Mesendoderm (in vitro differentiated cells): ENCODE data around the gene NISCH.

ENCODE experiments used
- DNase-seq: peaks from one replicate; pipeline ENCODE4 v3.0.0; 2013
- H2AK5ac ChIP-seq: 2 replicates; pipeline ENCODE4 v1.6.1; 2013; ENCODE audit warnings: low read length, inconsistent platforms
- H2BK120ac ChIP-seq: 2 replicates; pipeline ENCODE4 v1.6.1; 2013; ENCODE audit warnings: low read depth, mild to moderate bottlenecking, low read length, moderate library complexity, mixed read lengths
- H2BK15ac ChIP-seq: replicated peaks from 2 replicates; pipeline ENCODE4 v1.6.1; 2013; ENCODE audit warnings: low read depth, mild to moderate bottlenecking, moderate library complexity
- H2BK5ac ChIP-seq: 2 replicates; pipeline ENCODE4 v1.6.1; 2013; ENCODE audit warnings: low read length, inconsistent platforms
- H3K18ac ChIP-seq: 2 replicates; pipeline ENCODE4 v1.6.1; 2013; ENCODE audit warnings: mild to moderate bottlenecking, low read length, mixed read lengths
- H3K23ac ChIP-seq: one replicate; pipeline ENCODE4 v1.6.1; 2013; ENCODE audit warnings: low read length
- H3K27ac ChIP-seq: 2 replicates; pipeline ENCODE4 v1.5.1; 2013; ENCODE audit warnings: low read depth, mild to moderate bottlenecking, inconsistent platforms, low read length, moderate library complexity
- H3K27me3 ChIP-seq: 2 replicates; pipeline ENCODE4 v1.6.1; 2013; ENCODE audit warnings: low read length, control low read depth, mild to moderate bottlenecking, inconsistent platforms; ENCODE audit not compliant: insufficient read depth, poor library complexity
- H3K36me3 ChIP-seq: 2 replicates; pipeline ENCODE4 v1.6.1; 2013; ENCODE audit warnings: low read length, inconsistent platforms; ENCODE audit not compliant: control insufficient read depth, insufficient read depth
- H3K4ac ChIP-seq: one replicate; pipeline ENCODE4 v1.6.1; 2013; ENCODE audit warnings: low read depth, mild to moderate bottlenecking, low read length, moderate library complexity
- H3K4me1 ChIP-seq: 2 replicates; pipeline ENCODE4 v1.6.1; 2013; ENCODE audit warnings: low read depth, low read length, inconsistent platforms; ENCODE audit not compliant: control insufficient read depth
- H3K4me2 ChIP-seq: 2 replicates; pipeline ENCODE4 v1.6.1; 2013; ENCODE audit warnings: low read length
- H3K4me3 ChIP-seq: 2 replicates; pipeline ENCODE4 v1.5.1; 2013; ENCODE audit warnings: mild to moderate bottlenecking, low read length
- H3K56ac ChIP-seq: one replicate; pipeline ENCODE4 v1.6.1; 2013; ENCODE audit warnings: low read length
- H3K79me1 ChIP-seq: 2 replicates; pipeline ENCODE4 v1.6.1; 2013; ENCODE audit warnings: low read length, inconsistent platforms
- H3K79me2 ChIP-seq: 2 replicates; pipeline ENCODE4 v1.6.1; 2013; ENCODE audit warnings: mild to moderate bottlenecking, low read length; ENCODE audit not compliant: control insufficient read depth, insufficient read depth
- H3K9ac ChIP-seq: 2 replicates; pipeline ENCODE4 v1.6.1; 2013; ENCODE audit warnings: low read length, inconsistent platforms
- H4K5ac ChIP-seq: one replicate; pipeline ENCODE4 v1.6.1; 2013; ENCODE audit warnings: low read length
- H4K8ac ChIP-seq: one replicate; pipeline ENCODE4 v1.6.1; 2013; ENCODE audit warnings: low read depth, mild to moderate bottlenecking, control low read depth, low read length, moderate library complexity
- WGBS: extraction: QIAGEN DNeasy Blood & Tissue Kit; methylation state at CpG from one replicate; pipeline ENCODE4 v1.1.7; 2013; ENCODE audit warnings: low lambda C conversion rate, missing lambda C conversion rate; ENCODE audit not compliant: insufficient coverage; ENCODE audit errors: extremely low coverage; 5-methylcytosine and 5-hydroxymethylcytosine counted together

NISCH gene

DNA sequence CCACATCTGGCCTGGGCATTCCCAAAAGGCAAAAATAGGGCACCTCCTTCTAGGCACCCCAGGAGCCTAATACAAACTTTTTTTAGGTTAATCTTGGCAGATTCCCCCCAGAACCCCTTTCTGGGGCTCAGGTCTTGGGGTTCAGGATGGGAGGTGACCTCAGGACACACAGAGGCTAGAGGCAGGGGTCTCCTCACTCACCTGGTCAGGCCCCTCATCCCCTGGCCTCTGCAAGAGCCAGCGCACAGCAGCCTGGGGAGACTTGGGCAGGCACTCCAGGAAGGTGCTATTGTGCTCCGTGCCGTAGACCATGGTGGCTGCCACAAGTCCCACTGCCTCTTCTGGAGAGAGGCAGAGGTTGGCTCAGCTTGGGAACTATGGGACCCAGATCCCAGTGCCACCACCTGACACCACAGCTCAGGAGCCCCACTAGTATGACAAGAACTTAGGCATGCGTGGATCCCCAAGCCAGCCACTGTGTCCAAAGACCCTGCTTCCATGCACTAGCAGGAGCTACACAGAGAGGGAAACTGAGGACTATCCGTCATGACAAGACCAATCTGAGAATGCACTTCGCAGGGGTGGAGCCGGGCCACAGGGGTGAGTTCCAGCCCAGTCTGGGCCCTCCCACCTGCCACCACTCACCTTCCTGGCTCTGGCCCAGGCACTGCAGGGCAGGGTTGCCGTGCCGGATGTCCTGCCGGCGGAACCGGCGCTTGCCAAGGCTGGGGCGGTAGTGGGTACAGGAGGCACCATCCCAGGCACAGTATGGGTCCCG, 17.9 kb upstream of the NISCH start:
- Histone ChIP-seq H3K27ac (no peak overlapping the region), H2AK5ac (no peak overlapping the region), H3K56ac (no peak overlapping the region), H3K4me1 (no peaks in the 10 kb centered on the region), H2BK15ac (no peak overlapping the region), H3K18ac (no peak overlapping the region), H3K23ac (no peak overlapping the region), H2BK5ac (no peak overlapping the region), H3K36me3 (no peaks in the 10 kb centered on the region), H3K27me3 (no peaks in the 10 kb centered on the region), H4K8ac (no peak overlapping the region), H3K79me2 (no peaks in the 10 kb centered on the region), H3K4ac (no peak overlapping the region), H3K4me2 (no peak overlapping the region), H3K79me1 (no peaks in the 10 kb centered on the region), H3K4me3 (no peak overlapping the region), H3K9ac (no peak overlapping the region), H2BK120ac (no peak overlapping the region), H4K5ac (no peak overlapping the region)
- no peak for DNase-seq
- no CpG with 5 or more reads among the region's 15 CpGs for WGBS

DNA sequence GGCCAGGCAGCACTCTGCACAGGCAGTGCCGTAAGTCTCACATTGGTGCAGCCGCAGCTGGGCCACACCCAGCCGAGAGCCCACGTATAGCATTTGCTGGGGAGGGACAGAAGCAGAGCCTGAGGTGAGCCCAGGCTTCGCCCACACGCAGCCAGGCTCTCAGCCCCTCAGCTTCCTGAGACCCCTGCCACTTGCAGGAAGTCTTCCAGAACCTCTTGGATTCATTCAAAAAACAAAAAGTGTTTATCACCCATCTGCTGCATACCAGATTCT, 17.4 kb upstream of the NISCH start:
- Histone ChIP-seq H3K23ac (no peak overlapping the region), H4K5ac (no peak overlapping the region), H2BK120ac (no peak overlapping the region), H4K8ac (no peak overlapping the region), H3K56ac (no peak overlapping the region), H2AK5ac (no peak overlapping the region), H3K9ac (no peak overlapping the region), H3K4me1 (no peaks in the 10 kb centered on the region), H3K18ac (no peak overlapping the region), H3K4me2 (no peak overlapping the region), H2BK15ac (no peak overlapping the region), H2BK5ac (no peak overlapping the region), H3K79me1 (no peaks in the 10 kb centered on the region), H3K4ac (no peak overlapping the region), H3K79me2 (no peaks in the 10 kb centered on the region), H3K27me3 (no peaks in the 10 kb centered on the region), H3K27ac (no peak overlapping the region), H3K4me3 (no peak overlapping the region), H3K36me3 (no peaks in the 10 kb centered on the region)
- WGBS = no CpG with 5 or more reads among the region's 6 CpGs
- no peak for DNase-seq

DNA sequence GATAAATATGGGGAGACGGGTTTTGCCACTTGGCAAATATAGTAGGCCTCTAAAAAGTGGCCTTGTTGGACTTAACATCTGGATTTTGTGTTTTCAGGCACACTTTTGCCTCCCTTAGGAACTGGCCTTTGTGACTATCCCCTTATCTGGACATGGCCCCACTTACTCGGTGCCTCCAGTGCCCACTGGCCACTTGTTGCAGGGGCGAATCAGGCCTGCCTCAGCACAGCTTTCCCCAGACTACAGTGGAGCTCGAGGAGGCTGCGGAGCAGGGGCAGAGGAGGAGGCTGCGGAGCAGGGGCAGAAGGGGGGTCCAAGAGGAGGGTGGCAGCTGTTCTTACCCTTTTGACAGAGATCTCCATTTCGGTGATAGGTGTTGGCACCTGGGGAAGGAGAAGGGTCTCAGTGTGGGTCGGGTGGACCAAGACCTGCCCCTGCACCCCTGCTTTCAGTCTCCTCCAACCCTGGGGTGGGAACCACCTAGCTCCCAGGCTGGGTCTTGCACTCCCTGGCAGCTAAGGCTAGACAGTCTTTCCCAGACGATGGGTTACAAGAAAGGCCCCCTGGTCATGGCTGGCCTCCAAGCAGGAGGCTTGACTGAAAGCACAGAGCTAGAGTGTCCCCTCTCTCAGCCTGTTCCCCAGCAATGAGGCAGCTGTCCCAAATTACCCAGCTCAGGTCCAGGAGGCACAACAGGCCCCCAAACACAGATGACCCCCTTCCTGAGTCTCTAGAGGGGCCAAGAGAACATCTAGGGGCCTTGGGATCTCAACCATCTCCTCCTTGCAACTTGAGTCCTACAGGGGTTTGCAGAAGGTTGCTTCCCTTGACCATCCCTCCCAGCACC, 16.6 kb upstream of the NISCH start:
- Histone ChIP-seq H3K9ac (no peak overlapping the region), H3K79me1 (no peaks in the 10 kb centered on the region), H3K23ac (no peak overlapping the region), H3K27me3 (no peaks in the 10 kb centered on the region), H3K79me2 (no peaks in the 10 kb centered on the region), H2BK5ac (no peak overlapping the region), H3K4me2 (no peak overlapping the region), H3K4ac (no peak overlapping the region), H2AK5ac (no peak overlapping the region), H3K36me3 (no peaks in the 10 kb centered on the region), H2BK15ac (no peak overlapping the region), H4K5ac (no peak overlapping the region), H4K8ac (no peak overlapping the region), H3K56ac (no peak overlapping the region), H2BK120ac (no peak overlapping the region), H3K4me3 (no peak overlapping the region), H3K27ac (no peak overlapping the region), H3K4me1 (no peaks in the 10 kb centered on the region), H3K18ac (no peak overlapping the region)
- no CpG with 5 or more reads among the region's 9 CpGs for WGBS
- DNase-seq = no peak

DNA sequence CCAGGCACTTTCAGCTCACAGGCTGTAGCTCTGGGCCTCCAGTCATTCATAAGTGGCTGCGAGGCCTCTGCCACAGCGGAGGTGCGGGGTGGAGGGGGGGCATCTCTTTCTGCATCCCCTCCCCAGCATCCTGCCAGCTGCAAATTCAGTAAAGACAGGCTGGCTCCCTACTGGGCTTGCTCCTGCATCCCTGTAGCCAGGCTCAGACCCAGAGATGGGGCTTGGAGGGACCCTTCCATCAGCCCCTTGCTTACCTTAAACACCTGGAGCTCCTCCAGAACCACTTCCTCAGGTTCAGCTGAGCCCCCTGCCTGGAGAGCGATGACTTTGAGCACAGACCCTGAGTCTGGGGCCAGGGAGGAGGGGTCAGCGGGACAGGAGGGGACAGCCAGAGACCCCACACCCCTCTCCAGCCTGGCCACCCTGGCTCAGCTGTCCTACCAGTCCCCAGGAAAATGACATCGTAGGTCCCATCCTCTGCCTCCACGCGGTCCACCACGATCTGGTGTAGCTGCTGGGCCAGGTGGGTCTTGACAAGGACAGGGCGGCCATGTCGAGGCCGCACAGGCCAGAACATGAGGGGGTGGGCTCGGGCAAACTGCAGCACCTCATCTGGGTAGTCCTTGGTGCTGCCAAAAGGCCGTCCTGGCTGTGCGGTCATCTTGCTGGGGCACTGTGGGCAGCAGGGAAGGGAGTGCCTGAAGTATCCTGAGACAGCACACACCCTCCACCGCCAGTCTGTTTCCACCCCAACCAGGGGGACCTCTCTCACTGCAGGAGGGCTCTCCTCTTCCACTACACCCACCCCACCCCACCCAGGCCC, 15.8 kb upstream of the NISCH start:
- H3K4me2 ChIP-seq = no peak overlapping the region
- no peaks in the 10 kb centered on the region for H3K79me1 ChIP-seq
- H3K79me2 ChIP-seq = no peaks in the 10 kb centered on the region
- no peaks in the 10 kb centered on the region for H3K36me3 ChIP-seq
- no peak overlapping the region for H3K27ac ChIP-seq
- H3K27me3 ChIP-seq = no peaks in the 10 kb centered on the region
- no peak overlapping the region for H4K8ac ChIP-seq
- H3K4ac ChIP-seq = no peak overlapping the region
- H2AK5ac ChIP-seq = no peak overlapping the region
- WGBS = no CpG with 5 or more reads among the region's 16 CpGs
- DNase-seq = no peak
- H3K4me1 ChIP-seq = no peaks in the 10 kb centered on the region
- H3K18ac ChIP-seq = no peak overlapping the region
- H2BK5ac ChIP-seq = no peak overlapping the region
- no peak overlapping the region for H3K23ac ChIP-seq
- no peak overlapping the region for H4K5ac ChIP-seq
- H3K56ac ChIP-seq = no peak overlapping the region
- no peak overlapping the region for H3K4me3 ChIP-seq
- no peak overlapping the region for H2BK15ac ChIP-seq
- H3K9ac ChIP-seq = no peak overlapping the region
- no peak overlapping the region for H2BK120ac ChIP-seq

DNA sequence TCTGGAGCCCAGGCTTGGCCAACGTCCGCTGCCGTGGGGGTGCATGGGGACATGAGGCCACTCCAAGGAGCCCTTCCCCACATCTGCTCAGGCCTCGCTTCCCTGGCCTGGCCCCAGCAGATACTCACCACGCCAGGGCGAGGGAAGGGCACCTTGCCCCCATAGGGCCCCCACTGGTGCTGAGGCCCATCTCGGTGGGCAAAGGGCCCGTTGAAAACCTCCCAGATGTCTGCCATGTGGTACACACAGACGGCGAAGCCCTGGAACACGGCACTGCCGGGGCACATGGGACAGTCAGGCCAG, 15.2 kb upstream of the NISCH start:
- Histone ChIP-seq H2BK5ac (no peak overlapping the region), H3K56ac (no peak overlapping the region), H3K27me3 (no peaks in the 10 kb centered on the region), H2BK15ac (no peak overlapping the region), H3K36me3 (no peaks in the 10 kb centered on the region), H3K79me2 (no peaks in the 10 kb centered on the region), H4K8ac (no peak overlapping the region), H3K9ac (no peak overlapping the region), H3K23ac (no peak overlapping the region), H3K79me1 (no peaks in the 10 kb centered on the region), H4K5ac (no peak overlapping the region), H3K4me3 (no peak overlapping the region), H3K18ac (no peak overlapping the region), H2BK120ac (no peak overlapping the region), H3K4me1 (no peaks in the 10 kb centered on the region), H3K4me2 (no peak overlapping the region), H2AK5ac (no peak overlapping the region), H3K4ac (no peak overlapping the region), H3K27ac (no peak overlapping the region)
- no peak for DNase-seq
- whole genome bisulfite sequencing = no CpG with 5 or more reads among the region's 12 CpGs
